Panc1 (cell line): ENCODE results near the gene ZBTB25. TPM values are rescaled to one million over a fixed set of nuclear protein-coding genes. Genes with fewer than 3 reads are reported as not detected.
A peak's percentile ranks its signal among the peaks of the same experiment; 100 is the strongest.

ENCODE experiments used
- ATAC-seq: fragments of 200-7000 bp; cut with Tn5 transposase; 2 replicates; pipeline ENCODE4 v1.9.1; 2020; ENCODE audit warnings: mild to moderate bottlenecking, moderate library complexity
- BruUV-seq: library from RNA; stranded (reverse); fragments of 400-500 nt; replicated peaks from 2 replicates; lab custom pipeline; 2021; lab: Mats Ljungman, UMichigan
- CTCF ChIA-PET: fragments of 300-600 bp; sonication (Branson Sonifier 250); formaldehyde crosslinking; loops from one replicate; lab custom pipeline; 2022; ENCODE audit warnings: antibody characterized with exemption; lab: Charles Lee
- POLR2A ChIA-PET: fragments of 300-600 bp; sonication (Branson Sonifier 250); formaldehyde crosslinking; loops from one replicate; lab custom pipeline; 2022; ENCODE audit warnings: antibody characterized with exemption; lab: Charles Lee
- DNase-seq: peaks from one replicate; pipeline ENCODE4 v3.0.0-alpha.2; 2010; ENCODE audit warnings: low read depth, low spot score
- H3K27ac ChIP-seq: 2 replicates; pipeline ENCODE4 v1.5.1; 2011; ENCODE audit warnings: mild to moderate bottlenecking, low read length, inconsistent platforms
- H3K27me3 ChIP-seq: fragments of 200-500 bp; sonication (Bioruptor generic); 2 replicates; pipeline ENCODE4 v1.6.0; 2014; ENCODE audit warnings: low read length, inconsistent platforms; ENCODE audit not compliant: control insufficient read depth, insufficient read depth
- H3K36me3 ChIP-seq: fragments of 200-500 bp; sonication (Bioruptor generic); 2 replicates; pipeline ENCODE4 v1.5.1; 2014; ENCODE audit warnings: inconsistent platforms, mild to moderate bottlenecking, low read length, moderate library complexity; ENCODE audit not compliant: control insufficient read depth, insufficient read depth
- H3K4me1 ChIP-seq: 2 replicates; pipeline ENCODE4 v1.5.1; 2011; ENCODE audit warnings: inconsistent platforms, mild to moderate bottlenecking, low read length, moderate library complexity; ENCODE audit not compliant: control insufficient read depth, insufficient read depth
- H3K4me3 ChIP-seq, 2 experiments: 2 replicates each; pipeline ENCODE4 v1.5.1; 2011 to 2012; ENCODE audit warnings: low read depth in 2 of 2, low read length in 2 of 2, mild to moderate bottlenecking in 2 of 2, inconsistent platforms in 1 of 2, moderate library complexity in 1 of 2
- H3K9me3 ChIP-seq: fragments of 200-500 bp; sonication (Bioruptor generic); 2 replicates; pipeline ENCODE4 v1.5.1; 2014; ENCODE audit warnings: low read depth, mild to moderate bottlenecking, inconsistent platforms, low read length, moderate library complexity; ENCODE audit not compliant: control insufficient read depth, insufficient read depth
- CTCF ChIP-seq: fragments of 450-650 bp; IDR thresholded peaks from 2 replicates; pipeline ENCODE4 v1.5.1; 2017; ENCODE audit warnings: mild to moderate bottlenecking
- POLR2AphosphoS5 ChIP-seq: IDR thresholded peaks from 2 replicates; pipeline ENCODE4 v1.6.1; 2012; ENCODE audit warnings: mild to moderate bottlenecking, low read depth, low read length, moderate library complexity
- REST ChIP-seq, 2 experiments: IDR thresholded peaks; 2 replicates each; pipeline ENCODE4 v1.6.1; 2011 to 2012; ENCODE audit warnings: low read depth in 2 of 2, control low read depth in 1 of 2, low read length in 1 of 2, mild to moderate bottlenecking in 1 of 2, moderate library complexity in 1 of 2; ENCODE audit not compliant: insufficient read depth in 1 of 2
- SIN3A ChIP-seq: IDR thresholded peaks from 2 replicates; pipeline ENCODE4 v1.6.1; 2012; ENCODE audit warnings: low read depth, mild to moderate bottlenecking, low read length, moderate library complexity, borderline replicate concordance; ENCODE audit not compliant: insufficient read depth
- TCF7L2 ChIP-seq: IDR thresholded peaks from 2 replicates; pipeline ENCODE4 v1.6.1; 2011; ENCODE audit warnings: mild to moderate bottlenecking, low read depth, low read length, inconsistent platforms
- in situ Hi-C: cut with HindIII; loops from 2 replicates; pipeline ENCODE4 v1.10.0; 2016; ENCODE audit warnings: low sequenced_read_pairs, low pct_unique_long_range_greater_than_20kb
- intact Hi-C: fragments of 100-400 bp; cut with micrococcal nuclease; formaldehyde crosslinking; loops from one replicate; pipeline ENCODE4 v1.10.0; 2022; ENCODE audit not compliant: unreplicated experiment
- total RNA-seq: library from RNA; stranded (reverse); gene quantifications from one replicate; pipeline ENCODE4 v1.2.1, GENCODE V29; 2021; ENCODE audit not compliant: unreplicated experiment

Gene ZBTB25
- total RNA-seq, 1 experiment from 2014 or later = 9.0 TPM

DNA sequence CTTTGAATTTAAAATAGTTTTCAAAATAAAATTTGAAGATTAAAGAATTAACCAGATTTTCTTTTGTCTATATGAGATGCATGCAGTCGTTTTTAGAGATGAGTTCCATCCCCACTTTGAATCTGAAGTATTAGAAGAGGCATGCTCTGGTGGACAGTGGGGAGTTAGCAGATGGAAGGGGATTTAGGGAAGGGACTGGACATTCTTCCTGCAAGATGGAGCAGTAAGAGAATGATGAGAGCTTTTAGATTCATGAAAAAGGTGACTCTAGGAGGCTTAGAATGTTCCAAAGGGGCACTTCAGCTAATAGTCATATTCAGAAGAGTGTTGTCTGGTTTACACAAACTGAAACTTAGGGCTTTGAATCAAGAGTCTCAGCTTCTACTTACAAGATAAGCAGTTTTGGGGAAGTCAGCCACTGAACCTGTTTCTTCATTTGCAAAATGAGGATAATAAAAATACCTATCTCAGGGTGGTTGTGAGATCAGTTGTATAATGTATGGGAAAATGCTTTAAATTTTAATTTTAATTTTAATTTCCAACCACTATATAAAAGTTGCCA is 4.7 kb upstream of the ZBTB25 start:
- POLR2A ChIA-PET = no interaction called here
- CTCF ChIA-PET = no interaction called here
- no peaks in the 10 kb centered on the region for H3K9me3 ChIP-seq
- no peaks in the 10 kb centered on the region; the same call in 1 of the 2 replicates for H3K36me3 ChIP-seq
- H3K4me1 ChIP-seq = peaks cover 33% of the 10 kb centered on the region
- ATAC-seq (no peak), DNase-seq (no peak)
- in situ Hi-C loops (no loop called here), intact Hi-C loops (no loop called here)
- BruUV-seq = no TSS peak
- no peak overlapping the region for H3K4me3 ChIP-seq
- no peaks in the 10 kb centered on the region for H3K27me3 ChIP-seq
- H3K27ac ChIP-seq = peak overlapping the region; percentile 81
- TF ChIP-seq CTCF = no peak
- TF ChIP-seq POLR2AphosphoS5 = no peak
- TF ChIP-seq SIN3A = no peak
- TF ChIP-seq TCF7L2 = no peak

- TF ChIP-seq REST (IDR thresholded peaks at IDR 0.05; ENCODE audit: insufficient read depth in 1 of 2, low read depth in 2 of 2, low read length in 1 of 2) = no peak
- TF ChIP-seq SIN3A = no peak
- TF ChIP-seq CTCF = no peak
- no peak for TF ChIP-seq POLR2AphosphoS5
- no peak for TF ChIP-seq TCF7L2
- peak overlapping the region; percentile 81; the same call in 1 of the 2 replicates for H3K27ac ChIP-seq
- peak overlapping the region; percentile 19 to 83; a peak in 3 of 4 replicates for H3K4me3 ChIP-seq
- in situ Hi-C loops (no loop called here), intact Hi-C loops (no loop called here)
- peaks cover 5% of the 10 kb centered on the region for H3K36me3 ChIP-seq
- no TSS peak for BruUV-seq
- H3K4me1 ChIP-seq = peaks cover 33% of the 10 kb centered on the region
- ChIA-PET CTCF (no interaction called here), POLR2A (no interaction called here)
- H3K9me3 ChIP-seq = no peaks in the 10 kb centered on the region
- ATAC-seq (no peak), DNase-seq (no peak)
- no peaks in the 10 kb centered on the region for H3K27me3 ChIP-seq
These were observed 3.9 kb upstream of the ZBTB25 start for GRCh38 chr14:64507376-64508156.
